Kidney (tissue), 22 donors: ENCODE measurements around the gene INPP5E. TPM values are rescaled to one million over a fixed set of nuclear protein-coding genes. Genes with fewer than 3 reads are reported as not detected.

Source experiments
- DNase-seq, 5 donors: peaks; one replicate each; pipeline ENCODE4 v3.0.0-alpha.2; 2013 to 2020
- FAIRE-seq: peaks from 2 replicates; lab custom pipeline; 2012; peaks lifted over from hg19 to GRCh38; lab: Jason Lieb, UNC
- H3K27ac ChIP-seq, 2 donors: one replicate each; pipeline ENCODE4 v1.7.0; 2013; ENCODE audit warnings: low read depth in 2 of 2, low read length in 2 of 2, inconsistent platforms in 1 of 2
- H3K27me3 ChIP-seq: one replicate; pipeline ENCODE4 v1.7.1; 2013; ENCODE audit warnings: low read length, inconsistent platforms; ENCODE audit not compliant: control insufficient read depth, insufficient read depth
- H3K36me3 ChIP-seq, 3 donors: one replicate each; pipeline versions ENCODE4 v1.7.0 to v1.7.1; 2013; ENCODE audit warnings: low read length in 3 of 3, control low read depth in 1 of 3, inconsistent platforms in 1 of 3; ENCODE audit not compliant: insufficient read depth in 3 of 3, control insufficient read depth in 2 of 3
- H3K4me1 ChIP-seq, 3 donors: one replicate each; pipeline versions ENCODE4 v1.7.0 to v1.7.1; 2013; ENCODE audit warnings: low read length in 3 of 3, inconsistent platforms in 1 of 3, low read depth in 1 of 3; ENCODE audit not compliant: control insufficient read depth in 2 of 3, insufficient read depth in 2 of 3
- H3K4me3 ChIP-seq, 3 donors: one replicate each; pipeline versions ENCODE4 v1.7.0 to v1.8.1; 2013; ENCODE audit warnings: low read length in 3 of 3, control low read depth in 1 of 3, inconsistent platforms in 1 of 3
- H3K9ac ChIP-seq, 3 donors: one replicate each; pipeline versions ENCODE4 v1.7.0 to v1.7.1; 2013; ENCODE audit warnings: low read length in 3 of 3, control low read depth in 1 of 3, inconsistent platforms in 1 of 3
- H3K9me3 ChIP-seq, 3 donors: one replicate each; pipeline versions ENCODE4 v1.7.0 to v1.7.1; 2013; ENCODE audit warnings: low read length in 3 of 3, control low read depth in 1 of 3, inconsistent platforms in 1 of 3; ENCODE audit not compliant: control insufficient read depth in 2 of 3, insufficient read depth in 1 of 3
- intact Hi-C: fragments of 100-400 bp; cut with DNase I; formaldehyde crosslinking; loops from one replicate; pipeline ENCODE4 v1.11.1; 2022
- long read RNA-seq, 10 donors: library from polyadenylated mRNA in 1 of 10; unstranded in 1 of 10; transcript quantifications; one replicate each; pipeline ENCODE4 v2.0.0 and lab custom pipeline, GENCODE V29; 2021 to 2026
- polyA plus RNA-seq: library from polyadenylated mRNA; stranded (reverse); fragments of 350-450 nt; fragmentation: Illumina TruSeq; extraction: RNeasy Lipid Tissue Mini Kit (QIAGEN cat#74804); gene quantifications from one replicate; pipeline ENCODE4 v1.2.3, GENCODE V29; 2014; ENCODE audit warnings: low read depth, low replicate concordance; ENCODE audit not compliant: insufficient read depth
- total RNA-seq: library from RNA; stranded (reverse); fragmentation: NEBNext Ultra II Directional; extraction: Animal tissue kit (Norgen Biotek cat#: 25700); gene quantifications from one replicate; pipeline ENCODE4 v1.2.1, GENCODE V29; 2021
- TF ChIP-seq, protein P1 (sequence below): IDR thresholded peaks from 3 replicates; pipeline ENCODE4 v1.5.1; 2012; ENCODE audit warnings: mild to moderate bottlenecking, moderate library complexity, borderline replicate concordance; ENCODE audit not compliant: insufficient read depth; ENCODE audit errors: extremely low read depth
- donor health status: control.
- donor health status: control.
- donor health status: control.
- donor health status: control.
- donor health status: control.
- donor health status: DM: yes; HTN: yes; CAD: no.
- donor health status: Normal renal cell carcinoma (clear cell type).

The INPP5E gene, protein sequence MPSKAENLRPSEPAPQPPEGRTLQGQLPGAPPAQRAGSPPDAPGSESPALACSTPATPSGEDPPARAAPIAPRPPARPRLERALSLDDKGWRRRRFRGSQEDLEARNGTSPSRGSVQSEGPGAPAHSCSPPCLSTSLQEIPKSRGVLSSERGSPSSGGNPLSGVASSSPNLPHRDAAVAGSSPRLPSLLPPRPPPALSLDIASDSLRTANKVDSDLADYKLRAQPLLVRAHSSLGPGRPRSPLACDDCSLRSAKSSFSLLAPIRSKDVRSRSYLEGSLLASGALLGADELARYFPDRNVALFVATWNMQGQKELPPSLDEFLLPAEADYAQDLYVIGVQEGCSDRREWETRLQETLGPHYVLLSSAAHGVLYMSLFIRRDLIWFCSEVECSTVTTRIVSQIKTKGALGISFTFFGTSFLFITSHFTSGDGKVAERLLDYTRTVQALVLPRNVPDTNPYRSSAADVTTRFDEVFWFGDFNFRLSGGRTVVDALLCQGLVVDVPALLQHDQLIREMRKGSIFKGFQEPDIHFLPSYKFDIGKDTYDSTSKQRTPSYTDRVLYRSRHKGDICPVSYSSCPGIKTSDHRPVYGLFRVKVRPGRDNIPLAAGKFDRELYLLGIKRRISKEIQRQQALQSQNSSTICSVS
- total RNA-seq (14.0 TPM), polyA plus RNA-seq (6.9 TPM)
- long read RNA-seq, donor 1, full-length matches to known transcripts = 5 of 5 reads
- long read RNA-seq, donor 1, partial matches to known transcripts = 0 of 5 reads
- long read RNA-seq, donor 1, other reads (novel, unspliced or antisense) = 0 of 5 reads
- long read RNA-seq, donor 2, full-length matches to known transcripts = 7 of 7 reads
- long read RNA-seq, donor 2, partial matches to known transcripts = 0 of 7 reads
- long read RNA-seq, donor 2, other reads (novel, unspliced or antisense) = 0 of 7 reads
- long read RNA-seq, donor 3, full-length matches to known transcripts = 5 of 5 reads
- long read RNA-seq, donor 3, partial matches to known transcripts = 0 of 5 reads
- long read RNA-seq, donor 3, other reads (novel, unspliced or antisense) = 0 of 5 reads
- long read RNA-seq, donor 4, full-length matches to known transcripts = 4 of 4 reads
- long read RNA-seq, donor 4, partial matches to known transcripts = 0 of 4 reads
- long read RNA-seq, donor 4, other reads (novel, unspliced or antisense) = 0 of 4 reads
- long read RNA-seq, donor 5 = 0 reads
- long read RNA-seq, donor 6, full-length matches to known transcripts = 1 of 1 reads
- long read RNA-seq, donor 6, partial matches to known transcripts = 0 of 1 reads
- long read RNA-seq, donor 6, other reads (novel, unspliced or antisense) = 0 of 1 reads
- long read RNA-seq, donor 7, full-length matches to known transcripts = 8 of 21 reads
- long read RNA-seq, donor 7, partial matches to known transcripts = 7 of 21 reads
- long read RNA-seq, donor 7, other reads (novel, unspliced or antisense) = 6 of 21 reads
- long read RNA-seq, donor 8, full-length matches to known transcripts = 4 of 4 reads
- long read RNA-seq, donor 8, partial matches to known transcripts = 0 of 4 reads
- long read RNA-seq, donor 8, other reads (novel, unspliced or antisense) = 0 of 4 reads
- long read RNA-seq, donor 9, full-length matches to known transcripts = 4 of 4 reads
- long read RNA-seq, donor 9, partial matches to known transcripts = 0 of 4 reads
- long read RNA-seq, donor 9, other reads (novel, unspliced or antisense) = 0 of 4 reads
- long read RNA-seq, donor 10, full-length matches to known transcripts = 3 of 3 reads
- long read RNA-seq, donor 10, partial matches to known transcripts = 0 of 3 reads
- long read RNA-seq, donor 10, other reads (novel, unspliced or antisense) = 0 of 3 reads

DNA sequence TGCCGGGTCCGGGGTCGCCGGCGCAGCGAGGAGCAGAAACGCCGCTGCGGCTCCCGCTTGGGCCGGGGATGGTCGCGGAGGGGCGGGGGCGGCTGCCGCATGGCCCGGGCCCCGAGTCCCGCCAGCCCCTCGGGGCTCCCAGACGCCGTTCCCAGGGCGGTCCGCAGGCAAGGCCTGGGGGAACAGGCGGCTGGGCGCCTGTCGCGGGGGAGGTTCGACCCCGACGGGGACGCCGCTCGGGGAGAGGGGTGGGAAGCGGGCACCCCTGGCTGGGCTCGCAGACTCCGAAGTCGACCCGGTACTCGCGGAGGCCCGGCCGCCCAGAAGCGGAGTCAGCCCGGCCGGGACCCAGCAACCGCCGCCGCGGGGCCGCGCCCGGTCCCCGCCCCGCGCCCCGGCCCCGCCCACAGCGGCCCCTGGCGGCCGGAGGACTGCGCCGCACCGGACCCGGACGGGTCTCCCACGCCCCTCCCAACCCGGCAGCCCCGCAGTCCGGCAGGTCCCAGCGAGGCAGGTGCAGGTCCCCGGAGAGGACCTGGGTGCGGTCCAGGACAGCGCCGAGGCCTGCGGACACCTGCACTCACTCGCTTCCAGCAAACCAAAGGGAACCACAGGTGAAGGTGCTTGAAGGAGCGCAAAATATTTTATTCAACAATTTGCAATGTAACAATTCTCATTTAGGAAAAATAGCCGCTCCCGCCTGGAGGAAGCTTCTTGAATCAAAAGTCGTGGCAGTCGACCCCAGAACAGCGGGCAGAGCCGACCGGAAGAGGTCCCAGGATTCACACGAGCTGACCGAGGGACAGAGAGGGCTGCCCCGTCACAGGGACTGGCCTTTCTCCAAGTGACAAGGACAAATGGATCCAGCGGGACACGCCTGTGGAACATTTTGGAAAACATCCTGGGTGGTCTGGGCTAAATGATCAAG is at the start of gene INPP5E:
TSS of gene INPP5E (minus strand) at position 365 of the 928 bp plus-strand sequence. CDS start 426 bp downstream, outside the sequence.
- H3K36me3 ChIP-seq = peaks cover 0 to 16% (median 11%) of the 10 kb centered on the region in 3 donors
- FAIRE-seq = no peak
- intact Hi-C loops = no loop called here
- peak within 1 kb of the TSS in 2 of 3 donors; percentile 26 to 49 for H3K9ac ChIP-seq
- peaks cover 0 to 15% (median 4%) of the 10 kb centered on the region in 3 donors for H3K4me1 ChIP-seq
- H3K9me3 ChIP-seq = no peaks in the 10 kb centered on the region
- TF ChIP-seq, protein P1, sequence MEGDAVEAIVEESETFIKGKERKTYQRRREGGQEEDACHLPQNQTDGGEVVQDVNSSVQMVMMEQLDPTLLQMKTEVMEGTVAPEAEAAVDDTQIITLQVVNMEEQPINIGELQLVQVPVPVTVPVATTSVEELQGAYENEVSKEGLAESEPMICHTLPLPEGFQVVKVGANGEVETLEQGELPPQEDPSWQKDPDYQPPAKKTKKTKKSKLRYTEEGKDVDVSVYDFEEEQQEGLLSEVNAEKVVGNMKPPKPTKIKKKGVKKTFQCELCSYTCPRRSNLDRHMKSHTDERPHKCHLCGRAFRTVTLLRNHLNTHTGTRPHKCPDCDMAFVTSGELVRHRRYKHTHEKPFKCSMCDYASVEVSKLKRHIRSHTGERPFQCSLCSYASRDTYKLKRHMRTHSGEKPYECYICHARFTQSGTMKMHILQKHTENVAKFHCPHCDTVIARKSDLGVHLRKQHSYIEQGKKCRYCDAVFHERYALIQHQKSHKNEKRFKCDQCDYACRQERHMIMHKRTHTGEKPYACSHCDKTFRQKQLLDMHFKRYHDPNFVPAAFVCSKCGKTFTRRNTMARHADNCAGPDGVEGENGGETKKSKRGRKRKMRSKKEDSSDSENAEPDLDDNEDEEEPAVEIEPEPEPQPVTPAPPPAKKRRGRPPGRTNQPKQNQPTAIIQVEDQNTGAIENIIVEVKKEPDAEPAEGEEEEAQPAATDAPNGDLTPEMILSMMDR = peak; percentile 34
- no peak within 1 kb of the TSS for H3K27ac ChIP-seq
- peak; percentile 79 to 88 (median 85) for DNase-seq
- H3K27me3 ChIP-seq = no peaks in the 10 kb centered on the region
- H3K4me3 ChIP-seq = peak within 1 kb of the TSS; percentile 9 to 62 (median 56)

DNA sequence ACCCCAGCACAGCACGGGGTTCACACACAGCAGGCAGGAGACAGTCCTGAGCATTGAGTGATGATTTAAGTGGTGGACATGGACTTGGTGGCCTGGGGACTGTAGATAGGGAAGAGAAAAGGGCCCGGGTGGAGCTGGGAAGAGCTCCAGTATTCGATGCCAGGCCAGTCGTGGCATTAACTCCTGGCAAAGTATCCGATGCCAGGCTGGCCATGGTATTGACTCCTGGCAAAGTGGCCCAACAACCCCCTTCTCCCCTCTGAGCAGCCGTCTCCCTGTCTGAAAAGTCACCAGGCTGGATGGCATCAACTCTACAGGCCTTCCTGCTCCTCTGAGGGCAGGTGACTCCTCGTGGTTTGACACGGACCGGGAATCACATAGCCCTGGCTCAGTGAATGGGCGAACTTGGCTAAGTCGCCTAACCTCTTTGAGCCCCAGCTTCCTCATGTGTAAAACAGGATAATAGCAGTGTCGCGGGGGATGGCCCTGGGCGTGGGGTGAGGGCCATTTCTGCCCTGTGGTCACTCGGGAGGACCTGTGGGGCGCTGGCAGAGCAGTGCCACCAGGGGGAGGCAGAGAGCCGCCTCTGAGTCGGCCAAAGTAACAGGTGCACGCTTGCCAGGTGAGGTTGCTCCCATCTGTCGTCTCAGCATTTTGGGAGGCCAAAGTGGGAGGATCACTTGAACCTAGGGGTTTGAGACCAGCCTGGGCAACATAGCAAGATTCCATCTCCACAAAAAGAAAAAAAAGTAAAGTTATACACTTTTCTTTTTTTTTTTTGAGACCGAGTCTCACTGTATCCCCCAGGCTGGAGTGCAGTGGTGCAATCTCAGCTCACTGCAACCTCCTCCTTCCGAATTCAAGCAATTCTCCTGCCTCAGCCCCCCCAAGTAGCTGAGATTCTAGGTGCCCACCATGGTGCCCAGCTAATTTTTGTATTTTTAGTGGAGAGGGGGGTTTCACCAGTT is 48.9 kb upstream of the INPP5E start:
- Histone ChIP-seq H3K36me3 (no peaks in the 10 kb centered on the region), H3K4me1 (peaks cover 0 to 23% (median 10%) of the 10 kb centered on the region in 3 donors), H3K4me3 (no peak overlapping the region), H3K27ac (no peak overlapping the region), H3K9me3 (no peaks in the 10 kb centered on the region), H3K9ac (no peak overlapping the region), H3K27me3 (no peaks in the 10 kb centered on the region)
- FAIRE-seq (no peak), DNase-seq (peak; percentile 69 to 85 (median 78))
- intact Hi-C loops = loop anchor here (5.0 kb wide), 1 partner anchor 139 kb away; no protein-coding TSS in a partner anchor
- TF ChIP-seq, protein P1 = peak; percentile 96
